AG09309 (cell line): Measurements from ENCODE around the gene THSD7A.

Experiments
- DNase-seq: peaks from one replicate; pipeline ENCODE4 v3.0.0-alpha.2; 2010; ENCODE audit warnings: low read depth
- H3K4me3 ChIP-seq: 2 replicates; pipeline ENCODE4 v1.5.1; 2011; ENCODE audit warnings: mild to moderate bottlenecking, low read depth, low read length, moderate library complexity; ENCODE audit not compliant: control insufficient read depth
- CTCF ChIP-seq: IDR thresholded peaks from 2 replicates; pipeline ENCODE4 v1.5.1; 2011; ENCODE audit warnings: mild to moderate bottlenecking, low read depth, low read length, inconsistent platforms; ENCODE audit not compliant: insufficient read depth, control insufficient read depth; ENCODE audit errors: missing control alignments

The THSD7A gene

GRCh38 chr7:11486271-11486670 lies 345.7 kb downstream of the THSD7A start:
- TF ChIP-seq CTCF = no peak
- no peak for DNase-seq
- no peak overlapping the region for H3K4me3 ChIP-seq

- no peak for DNase-seq
- TF ChIP-seq CTCF = no peak
- no peak overlapping the region for H3K4me3 ChIP-seq
Measured at GRCh38 chr7:11485636-11486035, 346.4 kb downstream of the THSD7A start.

GRCh38 chr7:11480143-11480542 lies 351.9 kb downstream of the THSD7A start:
- TF ChIP-seq CTCF = no peak
- DNase-seq = no peak
- H3K4me3 ChIP-seq = no peak overlapping the region

- no peak for TF ChIP-seq CTCF
- H3K4me3 ChIP-seq = no peak overlapping the region
- DNase-seq = no peak
Measured at GRCh38 chr7:11478882-11479281, 353.1 kb downstream of the THSD7A start.

- no peak for DNase-seq
- H3K4me3 ChIP-seq = no peak overlapping the region
- no peak for TF ChIP-seq CTCF
Measured at GRCh38 chr7:11478426-11478825, 353.6 kb downstream of the THSD7A start.

- H3K4me3 ChIP-seq = no peak overlapping the region
- DNase-seq = no peak
- TF ChIP-seq CTCF = no peak
Measured at GRCh38 chr7:11474902-11475585, 357.0 kb downstream of the THSD7A start.

- H3K4me3 ChIP-seq = no peak overlapping the region
- no peak for TF ChIP-seq CTCF
- DNase-seq = no peak
Measured at GRCh38 chr7:11473807-11474424, 358.1 kb downstream of the THSD7A start.
